SK-N-MC (cell line): Measurements from ENCODE around the gene GAPDH.

Experiments used
- DNase-seq: peaks from one replicate; pipeline ENCODE4 v3.0.0-alpha.2; 2011; ENCODE audit warnings: low read depth, low spot score
- H3K27ac ChIP-seq: fragments of 200-600 bp; sonication (generic); 2 replicates; pipeline ENCODE4 v1.5.1; 2016; ENCODE audit warnings: mixed run types
- H3K36me3 ChIP-seq: fragments of 200-600 bp; sonication (generic); 2 replicates; pipeline ENCODE4 v1.6.1; 2017; ENCODE audit warnings: antibody characterized with exemption, low read length, mixed read lengths; ENCODE audit not compliant: insufficient read depth
- H3K4me3 ChIP-seq: fragments of 200-600 bp; sonication (generic); 2 replicates; pipeline ENCODE4 v1.5.1; 2016
- H3K9ac ChIP-seq: fragments of 200-600 bp; sonication (generic); 2 replicates; pipeline ENCODE4 v1.8.0; 2017; ENCODE audit warnings: mixed run types, mixed read lengths; ENCODE audit not compliant: insufficient read length
- H3K9me3 ChIP-seq: fragments of 200-600 bp; sonication (generic); 2 replicates; pipeline ENCODE4 v1.6.1; 2017; ENCODE audit warnings: low read depth, mild to moderate bottlenecking, antibody characterized with exemption, low read length, moderate library complexity, mixed read lengths
- EZH2 ChIP-seq: fragments of 200-600 bp; sonication (generic); IDR thresholded peaks from one replicate; pipeline ENCODE4 v1.6.1; 2017; ENCODE audit warnings: antibody characterized with exemption
- FOXP2 ChIP-seq: optimal IDR thresholded peaks from 2 replicates; pipeline ENCODE3; 2011; ENCODE audit warnings: mild to moderate bottlenecking, moderate library complexity; ENCODE audit not compliant: insufficient read depth; ENCODE audit errors: extremely low read length, control extremely low read depth
- POLR2AphosphoS5 ChIP-seq: IDR thresholded peaks from 2 replicates; pipeline ENCODE4 v1.6.1; 2012; ENCODE audit warnings: mild to moderate bottlenecking, low read depth, low read length, borderline replicate concordance

The GAPDH gene

GRCh38 chr12:6560501-6561205, 26.3 kb downstream of the GAPDH start:
- TF ChIP-seq FOXP2, result no peak
- TF ChIP-seq POLR2AphosphoS5, result no peak
- no peak for TF ChIP-seq EZH2
- Histone ChIP-seq H3K36me3 (peaks cover 80% of the 10 kb centered on the region), H3K27ac (no peak overlapping the region), H3K9ac (no peak overlapping the region), H3K4me3 (no peak overlapping the region), H3K9me3 (no peaks in the 10 kb centered on the region)
- no peak for DNase-seq

- Histone ChIP-seq H3K36me3 (peaks cover 78% of the 10 kb centered on the region), H3K9ac (no peak overlapping the region), H3K27ac (no peak overlapping the region), H3K4me3 (no peak overlapping the region), H3K9me3 (no peaks in the 10 kb centered on the region)
- TF ChIP-seq POLR2AphosphoS5 (no peak), EZH2 (no peak), FOXP2 (no peak)
- no peak for DNase-seq
Measured at GRCh38 chr12:6562881-6563280, 28.6 kb downstream of the GAPDH start.

DNA sequence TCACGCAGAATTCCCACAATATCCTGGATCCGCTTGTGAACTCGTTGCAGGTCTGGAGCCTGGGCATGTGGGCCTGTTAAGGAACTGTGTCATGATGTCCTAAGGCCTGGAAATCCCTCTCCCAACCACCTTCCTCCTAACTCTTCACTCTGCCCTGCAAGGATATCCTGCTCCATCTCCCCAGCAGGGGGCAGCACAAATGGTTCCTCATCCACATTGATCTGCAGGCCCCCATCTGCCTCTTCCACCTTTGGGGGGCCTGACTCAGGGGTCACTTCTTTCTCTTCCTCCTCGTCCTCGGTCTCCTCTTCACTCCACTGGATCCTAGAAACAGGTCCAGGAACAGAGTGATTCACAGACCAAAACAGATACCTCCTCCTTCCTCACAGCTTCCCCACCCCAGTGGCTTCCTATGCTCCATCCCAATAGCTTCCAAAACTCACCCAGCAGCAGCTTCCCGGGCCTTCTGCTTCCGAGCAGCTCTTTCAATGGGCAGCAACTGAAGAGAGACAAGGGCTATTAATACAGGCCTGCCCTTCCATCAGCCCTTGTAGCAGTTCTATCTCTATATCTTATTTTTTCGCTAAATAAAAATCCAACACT, 29.2 kb downstream of the GAPDH start:
- DNase-seq, result no peak
- Histone ChIP-seq H3K9me3 (no peaks in the 10 kb centered on the region), H3K36me3 (peaks cover 75% of the 10 kb centered on the region), H3K9ac (no peak overlapping the region), H3K27ac (no peak overlapping the region), H3K4me3 (no peak overlapping the region)
- no peak for TF ChIP-seq EZH2
- TF ChIP-seq POLR2AphosphoS5, result 0 out of 2 replicates have a peak, but pooled peaks have one; percentile 13
- no peak for TF ChIP-seq FOXP2

DNA sequence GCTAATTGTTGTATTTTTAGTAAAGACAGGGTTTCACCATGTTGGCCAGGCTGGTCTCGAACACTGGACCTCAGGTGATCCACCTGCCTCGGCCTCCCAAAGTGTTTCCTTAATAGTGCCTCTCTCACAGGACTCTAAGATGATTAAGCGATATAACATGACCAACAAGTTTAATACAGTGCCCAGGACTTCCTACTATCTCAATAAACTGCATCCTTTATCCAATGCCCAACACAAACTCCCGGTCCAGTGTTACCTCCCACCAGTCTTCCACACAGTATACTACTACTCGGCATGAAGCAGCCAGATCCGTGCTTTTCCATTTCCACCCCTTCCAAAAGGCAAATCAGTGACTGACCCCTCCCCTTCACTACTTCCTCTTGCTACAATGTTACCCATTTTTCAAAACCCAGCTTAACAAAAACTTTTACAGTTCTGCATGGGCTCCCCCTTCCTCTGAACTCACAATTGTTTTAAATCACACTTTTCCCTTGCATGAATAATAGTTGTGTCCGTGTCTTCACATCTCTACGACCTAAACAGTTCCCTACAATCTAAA, 32.9 kb downstream of the GAPDH start:
- TF ChIP-seq POLR2AphosphoS5 (no peak), FOXP2 (no peak), EZH2 (no peak)
- Histone ChIP-seq H3K27ac (peak overlapping the region; percentile 63; the same call in 1 of the 2 replicates), H3K4me3 (peak overlapping the region; percentile 97), H3K9me3 (no peaks in the 10 kb centered on the region), H3K9ac (peak overlapping the region; percentile 93), H3K36me3 (peaks cover 64% of the 10 kb centered on the region)
- no peak for DNase-seq

- Histone ChIP-seq H3K27ac (no peak overlapping the region; the same call in 1 of the 2 replicates), H3K9ac (no peak overlapping the region), H3K9me3 (no peaks in the 10 kb centered on the region), H3K36me3 (peaks cover 62% of the 10 kb centered on the region), H3K4me3 (no peak overlapping the region)
- no peak for DNase-seq
- TF ChIP-seq FOXP2 (no peak), EZH2 (no peak), POLR2AphosphoS5 (no peak)
Measured at GRCh38 chr12:6569312-6569711, 35.0 kb downstream of the GAPDH start.

DNA sequence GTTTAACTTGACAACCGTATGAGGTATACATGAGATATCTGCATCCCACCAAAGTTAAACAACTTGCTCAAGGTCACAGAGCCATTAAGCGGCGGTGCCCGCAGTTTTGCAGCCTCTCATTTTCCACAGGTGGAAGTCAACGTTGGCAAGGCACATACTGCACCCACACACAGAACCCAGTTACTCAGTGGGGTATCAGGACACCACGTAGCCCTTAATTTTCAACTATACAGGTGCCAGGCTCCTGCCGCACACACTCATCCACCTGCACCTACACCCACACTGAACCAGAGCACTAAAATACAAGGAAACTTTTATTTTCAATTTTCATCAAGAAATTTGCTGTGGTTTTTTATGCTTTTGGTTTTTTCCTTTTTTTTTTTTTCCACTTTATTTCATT, 35.5 kb downstream of the GAPDH start:
- Histone ChIP-seq H3K9me3 (no peaks in the 10 kb centered on the region), H3K4me3 (no peak overlapping the region), H3K36me3 (peaks cover 63% of the 10 kb centered on the region), H3K27ac (no peak overlapping the region; the same call in 1 of the 2 replicates), H3K9ac (no peak overlapping the region)
- TF ChIP-seq FOXP2 (no peak), POLR2AphosphoS5 (no peak), EZH2 (no peak)
- no peak for DNase-seq

DNA sequence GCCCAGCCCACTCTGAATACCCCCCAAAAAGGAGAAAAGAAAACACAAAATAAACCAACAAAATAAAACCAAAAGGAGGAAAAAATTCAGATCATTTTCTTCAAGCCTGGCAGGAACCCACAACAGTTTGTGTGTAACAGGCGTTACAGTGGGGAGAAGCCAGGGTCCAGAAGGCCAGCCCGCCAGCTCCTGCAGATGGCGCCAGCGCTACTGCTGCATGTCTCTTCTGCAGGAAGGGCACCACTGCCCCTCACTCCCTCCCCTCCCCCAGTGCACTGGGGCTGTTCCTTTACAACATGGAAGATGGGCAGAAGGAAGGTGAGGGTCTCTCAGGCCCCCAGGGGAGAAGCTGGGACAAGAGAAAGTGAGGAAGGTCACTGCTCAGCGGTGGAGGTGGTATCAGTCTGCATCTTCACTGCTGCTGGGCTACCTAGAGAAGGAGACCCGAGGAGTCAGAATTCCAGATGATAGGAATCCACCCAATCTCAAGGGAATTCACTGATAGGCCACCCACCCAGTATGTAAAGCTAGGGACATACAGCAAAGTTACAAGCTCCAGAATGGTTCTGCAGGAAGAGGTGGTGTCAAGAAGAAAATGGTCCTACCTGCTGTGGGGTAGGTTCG, 36.1 kb downstream of the GAPDH start:
- Histone ChIP-seq H3K9me3 (no peaks in the 10 kb centered on the region), H3K27ac (no peak overlapping the region; the same call in 1 of the 2 replicates), H3K4me3 (no peak overlapping the region), H3K36me3 (peaks cover 63% of the 10 kb centered on the region), H3K9ac (no peak overlapping the region)
- no peak for DNase-seq
- TF ChIP-seq FOXP2 (no peak), POLR2AphosphoS5 (no peak), EZH2 (no peak)

- Histone ChIP-seq H3K4me3 (no peak overlapping the region), H3K9me3 (no peaks in the 10 kb centered on the region), H3K36me3 (peaks cover 74% of the 10 kb centered on the region), H3K9ac (no peak overlapping the region), H3K27ac (no peak overlapping the region)
- DNase-seq, result no peak
- TF ChIP-seq POLR2AphosphoS5 (no peak), FOXP2 (no peak), EZH2 (no peak)
Measured at GRCh38 chr12:6573001-6573400, 38.7 kb downstream of the GAPDH start.
